HEK293 (cell line): Measurements from ENCODE around the gene GSN.

Experiments used
- CTCF ChIA-PET: fragments of 350-600 bp; formaldehyde crosslinking; extraction: SDS; loops from one replicate; lab custom pipeline; 2021; ENCODE audit warnings: antibody characterized with exemption; lab: Yijun Ruan, JAX
- POLR2A ChIA-PET: fragments of 300-600 bp; formaldehyde crosslinking; extraction: SDS; loops from one replicate; lab custom pipeline; 2020; ENCODE audit warnings: antibody characterized with exemption, inconsistent platforms; lab: Yijun Ruan, JAX
- H3K27ac ChIP-seq: fragments of 200-500 bp; sonication (Bioruptor generic); 2 replicates; pipeline ENCODE4 v1.5.1; 2014; ENCODE audit warnings: low read depth, low read length, control low read depth, inconsistent platforms; ENCODE audit errors: extremely low read depth
- H3K36me3 ChIP-seq, 2 experiments: fragments of 200-500 bp in 1 of 2; sonication (Bioruptor generic) in 1 of 2; 1 replicate in 1 of 2; 2 replicates in 1 of 2; pipeline ENCODE4 v1.5.1; 2014 to 2017; ENCODE audit warnings: inconsistent platforms in 2 of 2, low read length in 2 of 2; ENCODE audit not compliant: control insufficient read depth in 2 of 2, insufficient read depth in 1 of 2
- H3K4me1 ChIP-seq: fragments of 200-500 bp; sonication (Bioruptor generic); 2 replicates; pipeline ENCODE4 v1.5.1; 2014; ENCODE audit warnings: mild to moderate bottlenecking, low read length, inconsistent platforms; ENCODE audit not compliant: control insufficient read depth, insufficient read depth
- H3K4me3 ChIP-seq: 2 replicates; pipeline ENCODE4 v1.5.1; 2011; ENCODE audit warnings: low read depth, mild to moderate bottlenecking, control low read depth, low read length, moderate library complexity
- H3K9me3 ChIP-seq: fragments of 200-500 bp; sonication (Bioruptor generic); 2 replicates; pipeline ENCODE4 v1.5.1; 2014; ENCODE audit warnings: low read depth, low read length, inconsistent platforms; ENCODE audit not compliant: control insufficient read depth, insufficient read depth
- GLIS1 ChIP-seq: fragments of 450-650 bp; formaldehyde crosslinking; IDR thresholded peaks from 2 replicates; pipeline ENCODE4 v1.5.1; 2016; ENCODE audit warnings: missing biosample characterization, missing genetic modification characterization
- HOXA7 ChIP-seq: sonication (generic); formaldehyde crosslinking; IDR thresholded peaks from 2 replicates; pipeline ENCODE4 v1.8.1; 2022; ENCODE audit warnings: missing genetic modification reagents, borderline replicate concordance
- KLF7 ChIP-seq: fragments of 450-650 bp; formaldehyde crosslinking; IDR thresholded peaks from 2 replicates; pipeline ENCODE4 v1.5.1; 2016; ENCODE audit warnings: missing biosample characterization, missing genetic modification characterization, borderline replicate concordance
- MZF1 ChIP-seq: fragments of 450-650 bp; formaldehyde crosslinking; IDR thresholded peaks from 2 replicates; pipeline ENCODE4 v1.5.1; 2017; ENCODE audit warnings: missing biosample characterization, missing genetic modification characterization, borderline replicate concordance
- RBAK ChIP-seq: fragments of 450-650 bp; formaldehyde crosslinking; IDR thresholded peaks from 2 replicates; pipeline ENCODE4 v1.5.1; 2016; ENCODE audit warnings: missing biosample characterization, missing genetic modification characterization
- REPIN1 ChIP-seq: fragments of 450-650 bp; formaldehyde crosslinking; IDR thresholded peaks from 2 replicates; pipeline ENCODE4 v1.5.1; 2017; ENCODE audit warnings: missing biosample characterization, missing genetic modification characterization, low read depth
- ZBTB20 ChIP-seq: fragments of 450-650 bp; formaldehyde crosslinking; IDR thresholded peaks from 2 replicates; pipeline ENCODE4 v1.5.1; 2016; ENCODE audit warnings: missing biosample characterization, missing genetic modification characterization
- ZBTB21 ChIP-seq: fragments of 450-650 bp; formaldehyde crosslinking; IDR thresholded peaks from 2 replicates; pipeline ENCODE4 v1.5.1; 2017; ENCODE audit warnings: missing biosample characterization, missing genetic modification characterization
- ZFP3 ChIP-seq: fragments of 450-650 bp; formaldehyde crosslinking; IDR thresholded peaks from 2 replicates; pipeline ENCODE4 v1.5.1; 2016; ENCODE audit warnings: low read depth, missing biosample characterization, missing genetic modification characterization
- ZNF112 ChIP-seq: fragments of 450-650 bp; formaldehyde crosslinking; IDR thresholded peaks from 2 replicates; pipeline ENCODE4 v1.5.0; 2017; ENCODE audit warnings: missing biosample characterization, missing genetic modification characterization
- ZNF146 ChIP-seq: fragments of 450-650 bp; formaldehyde crosslinking; IDR thresholded peaks from 2 replicates; pipeline ENCODE4 v1.5.1; 2016; ENCODE audit warnings: missing biosample characterization, missing genetic modification characterization
- ZNF157 ChIP-seq: fragments of 450-650 bp; formaldehyde crosslinking; IDR thresholded peaks from 2 replicates; pipeline ENCODE4 v1.5.1; 2016; ENCODE audit warnings: missing biosample characterization, missing genetic modification characterization
- ZNF23 ChIP-seq: fragments of 450-650 bp; formaldehyde crosslinking; IDR thresholded peaks from 2 replicates; pipeline ENCODE4 v1.5.1; 2016; ENCODE audit warnings: missing biosample characterization, missing genetic modification characterization, borderline replicate concordance
- ZNF366 ChIP-seq: fragments of 450-650 bp; formaldehyde crosslinking; conservative IDR thresholded peaks from 2 replicates; pipeline ENCODE4 v1.5.1; 2016; ENCODE audit warnings: missing biosample characterization, missing genetic modification characterization
- ZNF530 ChIP-seq: fragments of 450-650 bp; formaldehyde crosslinking; IDR thresholded peaks from 2 replicates; pipeline ENCODE4 v1.5.1; 2016; ENCODE audit warnings: low read depth, missing biosample characterization, missing genetic modification characterization
- ZNF664 ChIP-seq: fragments of 450-650 bp; formaldehyde crosslinking; IDR thresholded peaks from 2 replicates; pipeline ENCODE4 v1.5.1; 2016; ENCODE audit warnings: missing biosample characterization, missing genetic modification characterization
- ZNF670 ChIP-seq: fragments of 450-650 bp; formaldehyde crosslinking; IDR thresholded peaks from 2 replicates; pipeline ENCODE4 v1.5.1; 2016; ENCODE audit warnings: missing biosample characterization, missing genetic modification characterization, low read depth
- ZNF785 ChIP-seq: fragments of 450-650 bp; formaldehyde crosslinking; IDR thresholded peaks from 2 replicates; pipeline ENCODE4 v1.5.1; 2016; ENCODE audit warnings: missing biosample characterization, missing genetic modification characterization
- ZSCAN4 ChIP-seq: fragments of 450-650 bp; formaldehyde crosslinking; IDR thresholded peaks from 2 replicates; pipeline ENCODE4 v1.5.1; 2017; ENCODE audit warnings: missing biosample characterization, missing genetic modification characterization
- TF ChIP-seq, protein P1 (sequence below): fragments of 450-650 bp; formaldehyde crosslinking; IDR thresholded peaks from 2 replicates; pipeline ENCODE4 v1.5.1; 2017; ENCODE audit warnings: missing biosample characterization, missing genetic modification characterization
- TF ChIP-seq, protein P2 (sequence below): fragments of 450-650 bp; formaldehyde crosslinking; IDR thresholded peaks from 2 replicates; pipeline ENCODE4 v1.5.1; 2017; ENCODE audit warnings: missing biosample characterization, missing genetic modification characterization
- TF ChIP-seq, protein P3 (sequence below): fragments of 450-650 bp; formaldehyde crosslinking; IDR thresholded peaks from 2 replicates; pipeline ENCODE4 v1.5.1; 2016; ENCODE audit warnings: missing biosample characterization, missing genetic modification characterization

GSN gene

DNA sequence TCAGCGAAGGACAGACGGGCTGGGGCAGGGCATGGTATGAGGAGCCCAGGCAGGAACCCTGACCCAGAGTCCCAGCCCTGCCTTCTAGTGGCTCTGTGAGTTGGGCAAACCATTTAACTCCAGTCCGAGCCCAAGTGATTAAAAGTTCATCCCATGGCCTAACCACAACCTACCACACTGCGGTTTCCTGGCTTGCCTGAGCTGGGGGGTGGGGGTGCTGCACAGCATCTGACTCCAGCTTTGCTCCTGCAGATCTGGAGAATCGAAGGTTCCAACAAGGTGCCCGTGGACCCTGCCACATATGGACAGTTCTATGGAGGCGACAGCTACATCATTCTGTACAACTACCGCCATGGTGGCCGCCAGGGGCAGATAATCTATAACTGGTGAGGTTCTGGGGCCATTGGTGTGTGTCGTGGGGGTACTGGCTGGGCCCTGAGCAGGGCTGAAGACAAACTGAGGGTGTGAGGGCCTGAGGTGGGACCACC lies 53.1 kb downstream of the GSN start:
- no peak for TF ChIP-seq KLF7
- no peak for TF ChIP-seq MZF1
- no peak for TF ChIP-seq ZBTB21 (tag by site-specific recombination)
- TF ChIP-seq ZNF23 (tag by site-specific recombination): no peak
- no peak for TF ChIP-seq ZNF670 (tag by site-specific recombination)
- TF ChIP-seq ZNF157 (tag by site-specific recombination): no peak
- no peak for TF ChIP-seq ZFP3
- TF ChIP-seq, protein P1, sequence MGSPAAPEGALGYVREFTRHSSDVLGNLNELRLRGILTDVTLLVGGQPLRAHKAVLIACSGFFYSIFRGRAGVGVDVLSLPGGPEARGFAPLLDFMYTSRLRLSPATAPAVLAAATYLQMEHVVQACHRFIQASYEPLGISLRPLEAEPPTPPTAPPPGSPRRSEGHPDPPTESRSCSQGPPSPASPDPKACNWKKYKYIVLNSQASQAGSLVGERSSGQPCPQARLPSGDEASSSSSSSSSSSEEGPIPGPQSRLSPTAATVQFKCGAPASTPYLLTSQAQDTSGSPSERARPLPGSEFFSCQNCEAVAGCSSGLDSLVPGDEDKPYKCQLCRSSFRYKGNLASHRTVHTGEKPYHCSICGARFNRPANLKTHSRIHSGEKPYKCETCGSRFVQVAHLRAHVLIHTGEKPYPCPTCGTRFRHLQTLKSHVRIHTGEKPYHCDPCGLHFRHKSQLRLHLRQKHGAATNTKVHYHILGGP (tag by site-specific recombination): no peak
- no peak for TF ChIP-seq ZNF664 (tag by site-specific recombination)
- TF ChIP-seq RBAK (tag by site-specific recombination): no peak
- TF ChIP-seq, protein P2, sequence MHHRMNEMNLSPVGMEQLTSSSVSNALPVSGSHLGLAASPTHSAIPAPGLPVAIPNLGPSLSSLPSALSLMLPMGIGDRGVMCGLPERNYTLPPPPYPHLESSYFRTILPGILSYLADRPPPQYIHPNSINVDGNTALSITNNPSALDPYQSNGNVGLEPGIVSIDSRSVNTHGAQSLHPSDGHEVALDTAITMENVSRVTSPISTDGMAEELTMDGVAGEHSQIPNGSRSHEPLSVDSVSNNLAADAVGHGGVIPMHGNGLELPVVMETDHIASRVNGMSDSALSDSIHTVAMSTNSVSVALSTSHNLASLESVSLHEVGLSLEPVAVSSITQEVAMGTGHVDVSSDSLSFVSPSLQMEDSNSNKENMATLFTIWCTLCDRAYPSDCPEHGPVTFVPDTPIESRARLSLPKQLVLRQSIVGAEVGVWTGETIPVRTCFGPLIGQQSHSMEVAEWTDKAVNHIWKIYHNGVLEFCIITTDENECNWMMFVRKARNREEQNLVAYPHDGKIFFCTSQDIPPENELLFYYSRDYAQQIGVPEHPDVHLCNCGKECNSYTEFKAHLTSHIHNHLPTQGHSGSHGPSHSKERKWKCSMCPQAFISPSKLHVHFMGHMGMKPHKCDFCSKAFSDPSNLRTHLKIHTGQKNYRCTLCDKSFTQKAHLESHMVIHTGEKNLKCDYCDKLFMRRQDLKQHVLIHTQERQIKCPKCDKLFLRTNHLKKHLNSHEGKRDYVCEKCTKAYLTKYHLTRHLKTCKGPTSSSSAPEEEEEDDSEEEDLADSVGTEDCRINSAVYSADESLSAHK (tag by site-specific recombination): no peak
- TF ChIP-seq, protein P3, sequence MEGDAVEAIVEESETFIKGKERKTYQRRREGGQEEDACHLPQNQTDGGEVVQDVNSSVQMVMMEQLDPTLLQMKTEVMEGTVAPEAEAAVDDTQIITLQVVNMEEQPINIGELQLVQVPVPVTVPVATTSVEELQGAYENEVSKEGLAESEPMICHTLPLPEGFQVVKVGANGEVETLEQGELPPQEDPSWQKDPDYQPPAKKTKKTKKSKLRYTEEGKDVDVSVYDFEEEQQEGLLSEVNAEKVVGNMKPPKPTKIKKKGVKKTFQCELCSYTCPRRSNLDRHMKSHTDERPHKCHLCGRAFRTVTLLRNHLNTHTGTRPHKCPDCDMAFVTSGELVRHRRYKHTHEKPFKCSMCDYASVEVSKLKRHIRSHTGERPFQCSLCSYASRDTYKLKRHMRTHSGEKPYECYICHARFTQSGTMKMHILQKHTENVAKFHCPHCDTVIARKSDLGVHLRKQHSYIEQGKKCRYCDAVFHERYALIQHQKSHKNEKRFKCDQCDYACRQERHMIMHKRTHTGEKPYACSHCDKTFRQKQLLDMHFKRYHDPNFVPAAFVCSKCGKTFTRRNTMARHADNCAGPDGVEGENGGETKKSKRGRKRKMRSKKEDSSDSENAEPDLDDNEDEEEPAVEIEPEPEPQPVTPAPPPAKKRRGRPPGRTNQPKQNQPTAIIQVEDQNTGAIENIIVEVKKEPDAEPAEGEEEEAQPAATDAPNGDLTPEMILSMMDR (tag by site-specific recombination): no peak
- no peak for TF ChIP-seq ZNF530 (tag by site-specific recombination)
- Histone ChIP-seq H3K9me3 (no peaks in the 10 kb centered on the region), H3K36me3 (peaks cover 0 to 47% of the 10 kb centered on the region in 2 experiments; a peak in 1 of 3 replicates), H3K4me1 (no peaks in the 10 kb centered on the region), H3K4me3 (no peak overlapping the region), H3K27ac (no peak overlapping the region)
- ChIA-PET POLR2A (interaction anchor here (1.1 kb wide), 1 partner anchor 77 kb away, joined by 3 read pairs; no protein-coding TSS in a partner anchor), CTCF (interaction anchor here (0.7 to 7.5 kb wide), 21 partner anchors 11 to 180 kb away, joined by 3 to 236 read pairs (median 25); no protein-coding TSS in a partner anchor)

DNA sequence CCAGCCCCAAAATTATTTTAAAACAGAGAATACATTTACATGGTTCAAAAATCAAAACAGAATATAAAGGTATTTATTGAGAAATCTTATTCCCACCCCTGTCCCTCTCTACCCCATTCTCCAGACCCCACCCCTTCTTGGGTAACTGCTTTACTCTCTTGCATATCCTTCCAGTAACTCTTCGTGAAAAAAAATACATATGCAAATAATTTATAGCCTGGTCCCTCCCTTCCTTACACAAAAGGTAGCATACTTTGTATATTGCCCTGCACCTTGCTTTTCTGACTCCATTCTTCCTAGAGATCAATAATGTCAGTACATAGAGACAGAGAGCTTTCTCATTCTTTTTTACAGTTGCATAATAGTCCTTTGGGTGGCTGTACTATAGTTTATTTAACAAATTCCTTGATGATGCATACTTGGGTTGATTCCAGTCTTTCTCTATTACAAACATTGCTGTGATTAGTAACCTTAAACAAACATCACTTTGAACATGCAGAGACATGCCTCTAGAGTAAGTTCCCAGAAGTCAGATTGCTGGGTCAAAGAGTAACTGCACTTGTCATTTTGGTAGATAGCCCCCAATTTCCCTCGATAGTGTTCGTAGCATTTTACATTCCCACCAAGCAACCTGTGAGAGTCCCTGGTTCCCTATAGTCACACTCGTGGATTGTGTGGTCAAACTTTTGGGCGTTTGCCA lies 54.2 kb downstream of the GSN start:
- no peak overlapping the region for H3K4me3 ChIP-seq
- no peaks in the 10 kb centered on the region for H3K4me1 ChIP-seq
- peaks cover 0 to 54% of the 10 kb centered on the region in 2 experiments; a peak in 1 of 3 replicates for H3K36me3 ChIP-seq
- H3K27ac ChIP-seq: no peak overlapping the region
- no peaks in the 10 kb centered on the region for H3K9me3 ChIP-seq
- CTCF ChIA-PET: interaction anchor here (3.6 to 7.5 kb wide), 3 partner anchors 35 to 79 kb away, joined by 15 to 236 read pairs (median 42); no protein-coding TSS in a partner anchor
- POLR2A ChIA-PET: no interaction called here
- peak; percentile 63 for TF ChIP-seq ZNF366
- TF ChIP-seq REPIN1: no peak
- TF ChIP-seq ZNF146 (tag by site-specific recombination): peak; percentile 65
- no peak for TF ChIP-seq ZSCAN4 (tag by site-specific recombination)
- no peak for TF ChIP-seq ZBTB20
- TF ChIP-seq ZNF785: no peak
- TF ChIP-seq ZNF664 (tag by site-specific recombination): peak; percentile 96
- no peak for TF ChIP-seq HOXA7 (CRISPR knock-in tag)
- TF ChIP-seq ZNF112 (tag by site-specific recombination): no peak
- no peak for TF ChIP-seq GLIS1 (tag by site-specific recombination)
- TF ChIP-seq, all 188 proteins: peak for 3
